Breast epithelium (tissue), 4 donors: ENCODE data around the gene SYCN. TPM values are rescaled to one million over a fixed set of nuclear protein-coding genes. Genes with fewer than 3 reads are reported as not detected.

ENCODE experiments used
- DNase-seq, 2 donors: peaks; one replicate each; pipeline ENCODE4 v3.0.0-alpha.2; 2019; ENCODE audit warnings: low spot score in 2 of 2
- H3K27ac ChIP-seq, 2 donors: fragments of 200-600 bp; sonication (generic) in 1 of 2; one replicate each; pipeline ENCODE4 v1.5.1; 2016 to 2019; ENCODE audit warnings: mild to moderate bottlenecking in 1 of 2
- H3K27me3 ChIP-seq, 2 donors: fragments of 200-600 bp; sonication (generic) in 1 of 2; one replicate each; pipeline versions ENCODE4 v1.5.1 to v1.6.0; 2017 to 2019; ENCODE audit warnings: control low read depth in 1 of 2, mild to moderate bottlenecking in 1 of 2
- H3K36me3 ChIP-seq: fragments of 200-600 bp; one replicate; pipeline ENCODE4 v1.5.1; 2019
- H3K4me1 ChIP-seq, 2 donors: fragments of 200-600 bp; sonication (generic); one replicate each; pipeline ENCODE4 v1.5.1; 2016 to 2019; ENCODE audit warnings: control low read depth in 1 of 2
- H3K4me3 ChIP-seq, 3 donors: fragments of 200-600 bp; sonication (generic); 1 replicate in 2 of 3; 2 replicates in 1 of 3; pipeline ENCODE4 v1.5.1; 2016 to 2019; ENCODE audit warnings: mild to moderate bottlenecking in 3 of 3, moderate library complexity in 2 of 3
- H3K9me3 ChIP-seq, 2 donors: fragments of 200-600 bp; sonication (generic) in 1 of 2; one replicate each; pipeline ENCODE4 v1.5.1; 2016 to 2019; ENCODE audit warnings: control low read depth in 1 of 2
- CTCF ChIP-seq, 3 donors: fragments of 450-650 bp; IDR thresholded peaks; one replicate each; pipeline ENCODE4 v1.5.1; 2016 to 2017; ENCODE audit warnings: antibody characterized with exemption in 3 of 3, mild to moderate bottlenecking in 3 of 3, moderate library complexity in 3 of 3
- POLR2A ChIP-seq: fragments of 450-650 bp; IDR thresholded peaks from one replicate; pipeline ENCODE4 v1.6.1; 2016; ENCODE audit warnings: antibody characterized with exemption, mild to moderate bottlenecking, moderate library complexity
- POLR2AphosphoS5 ChIP-seq, 3 donors: sonication (generic); formaldehyde crosslinking; IDR thresholded peaks; one replicate each; pipeline ENCODE4 v1.6.1; 2017; ENCODE audit warnings: antibody characterized with exemption in 3 of 3
- intact Hi-C: fragments of 100-400 bp; cut with DNase I; formaldehyde crosslinking; loops from one replicate; pipeline ENCODE4 v1.15.1; 2023; ENCODE audit warnings: low total_unique reads
- total RNA-seq, 3 donors: library from RNA; depleted of rRNA; stranded (reverse); fragments of >200 nt; gene quantifications; one replicate each; pipeline ENCODE4 v1.1.0, GENCODE V29; 2016

SYCN gene
- total RNA-seq, 3 donors from 2014 or later: not detected

DNA sequence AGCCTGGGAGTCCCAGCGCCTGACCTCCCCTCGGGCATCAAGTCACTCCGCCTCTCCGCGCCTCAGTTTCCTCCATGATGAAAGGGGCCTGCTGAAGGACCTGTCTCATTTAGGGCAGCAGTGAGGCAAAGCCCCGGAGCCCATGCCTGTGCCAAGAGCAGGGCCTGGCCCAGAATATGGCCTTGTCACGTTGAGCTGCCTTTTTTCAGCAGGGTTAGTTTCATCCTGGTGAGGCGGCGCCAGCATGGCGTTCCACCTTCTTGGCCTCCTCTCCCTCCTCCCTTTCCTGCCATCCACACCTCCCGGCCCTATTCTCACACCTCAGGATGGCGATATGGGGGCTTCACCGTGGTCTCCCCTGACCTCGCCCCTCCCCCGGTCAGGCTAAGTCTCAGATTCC, 48.3 kb downstream of the SYCN start:
- Histone ChIP-seq H3K4me3 (peak overlapping the region in 1 of 3 donors; percentile 59), H3K4me1 (peaks cover 40 to 61% of the 10 kb centered on the region in 2 donors), H3K27ac (peak overlapping the region; percentile 84), H3K9me3 (no peaks in the 10 kb centered on the region), H3K27me3 (no peaks in the 10 kb centered on the region), H3K36me3 (no peaks in the 10 kb centered on the region)
- no peak for DNase-seq
- TF ChIP-seq POLR2AphosphoS5 (IDR thresholded peaks at IDR 0.05) (no peak), CTCF (IDR thresholded peaks at IDR 0.05) (no peak), POLR2A (no peak)
- intact Hi-C loops: no loop called here

DNA sequence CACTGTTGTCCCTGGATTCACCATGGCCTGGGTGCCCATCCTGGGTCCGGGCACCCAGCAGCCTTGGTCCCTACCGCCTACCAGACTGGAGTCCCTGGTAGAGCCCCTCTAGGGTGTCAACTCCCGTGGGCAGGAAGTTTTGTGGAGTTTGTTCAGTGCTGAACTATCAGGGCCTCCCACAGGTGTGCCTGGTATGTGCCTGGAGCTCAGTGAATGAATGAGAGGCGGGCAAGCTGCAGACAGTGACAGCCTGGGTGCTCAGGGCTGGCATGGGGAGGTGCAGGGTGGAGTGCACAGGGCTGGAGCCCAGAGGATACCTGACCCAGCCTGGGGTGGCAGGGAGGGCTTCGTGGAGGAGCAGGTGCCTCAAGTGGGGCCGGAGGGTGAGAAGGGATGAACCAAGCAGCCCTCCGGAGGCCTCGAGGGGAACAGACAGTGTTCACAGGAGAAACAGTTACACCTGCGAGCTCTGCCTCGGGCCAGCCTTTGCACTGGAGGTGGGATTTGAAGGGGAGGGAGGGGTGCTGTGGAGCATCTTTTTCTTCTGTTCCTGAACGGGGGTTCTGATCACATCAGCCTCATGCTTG, 48.9 kb downstream of the SYCN start:
- intact Hi-C loops: no loop called here
- DNase-seq: no peak
- peak overlapping the region; percentile 84 for H3K27ac ChIP-seq
- TF ChIP-seq POLR2A: no peak
- TF ChIP-seq POLR2AphosphoS5 (IDR thresholded peaks at IDR 0.05): no peak
- TF ChIP-seq CTCF (IDR thresholded peaks at IDR 0.05): no peak
- H3K9me3 ChIP-seq: no peaks in the 10 kb centered on the region
- no peaks in the 10 kb centered on the region for H3K27me3 ChIP-seq
- H3K4me1 ChIP-seq: peaks cover 38 to 58% of the 10 kb centered on the region in 2 donors
- H3K36me3 ChIP-seq: no peaks in the 10 kb centered on the region
- H3K4me3 ChIP-seq: peak overlapping the region in 1 of 3 donors; percentile 46

GRCh38 chr19:39154629-39155100, 49.4 kb downstream of the SYCN start:
- peak overlapping the region in 2 of 3 donors; percentile 6 to 46 for H3K4me3 ChIP-seq
- TF ChIP-seq CTCF (IDR thresholded peaks at IDR 0.05) (peak in 1 of 3 donors; percentile 42), POLR2A (no peak)
- no peaks in the 10 kb centered on the region for H3K36me3 ChIP-seq
- intact Hi-C loops: no loop called here
- H3K9me3 ChIP-seq: no peaks in the 10 kb centered on the region
- H3K27ac ChIP-seq: peak overlapping the region; percentile 84
- H3K27me3 ChIP-seq: no peaks in the 10 kb centered on the region
- peaks cover 32 to 53% of the 10 kb centered on the region in 2 donors for H3K4me1 ChIP-seq
- DNase-seq: peak; percentile 85 to 92

GRCh38 chr19:39154100-39154628, 49.9 kb downstream of the SYCN start:
- Histone ChIP-seq H3K27me3 (no peaks in the 10 kb centered on the region), H3K36me3 (no peaks in the 10 kb centered on the region), H3K27ac (peak overlapping the region; percentile 84), H3K9me3 (no peaks in the 10 kb centered on the region), H3K4me3 (peak overlapping the region in 2 of 3 donors; percentile 6 to 46), H3K4me1 (peaks cover 31 to 48% of the 10 kb centered on the region in 2 donors)
- TF ChIP-seq POLR2AphosphoS5 (IDR thresholded peaks at IDR 0.05): peak in 1 of 3 donors; percentile 31
- TF ChIP-seq POLR2A: no peak
- TF ChIP-seq CTCF (IDR thresholded peaks at IDR 0.05): no peak
- DNase-seq: peak in 1 of 2 donors; percentile 40
- intact Hi-C loops: no loop called here

Other genes starting within 250 kb of the SYCN start
- gene FBXO17, start 228.5 kb downstream of the SYCN start, total RNA-seq: 10 to 100 TPM; 14.2 to 67.2 (median 28.5) TPM
- gene FBXO27, start 171.7 kb downstream of the SYCN start, total RNA-seq: 1 to 10 TPM; 2.6 to 7.2 (median 5.1) TPM
- not detected for gene ACP7, start 119.9 kb downstream of the SYCN start, total RNA-seq
- 10 to 100 TPM in 2 of 3 donors, 1 to 10 TPM in 1; 3.5 to 12.0 (median 10.2) TPM for gene PAK4, start 78.5 kb downstream of the SYCN start, total RNA-seq
- gene NCCRP1, start 7.3 kb downstream of the SYCN start, total RNA-seq: 1 to 10 TPM in 1 of 3 donors, under 1 TPM in 1, not detected in 1; 0.66 to 2.9 TPM
- not detected for gene IFNL3, start 40.7 kb upstream of the SYCN start, total RNA-seq
- not detected for gene IFNL4, start 44.6 kb upstream of the SYCN start, total RNA-seq
- gene IFNL2, start 64.1 kb upstream of the SYCN start, total RNA-seq: not detected
- gene IFNL1, start 92.1 kb upstream of the SYCN start, total RNA-seq: not detected
- gene LRFN1, start 116.6 kb upstream of the SYCN start, total RNA-seq: under 1 TPM; 0.16 to 0.66 (median 0.59) TPM
- 10 to 100 TPM; 21.7 to 47.5 (median 26.6) TPM for gene GMFG, start 131.8 kb upstream of the SYCN start, total RNA-seq
- gene SAMD4B, start 138.2 kb upstream of the SYCN start, total RNA-seq: 10 to 100 TPM; 57.4 to 65.2 (median 59.7) TPM
- 10 to 100 TPM; 41.3 to 49.5 (median 45.2) TPM for gene PAF1, start 186.8 kb upstream of the SYCN start, total RNA-seq
- 10 to 100 TPM; 36.6 to 49.5 (median 47.3) TPM for gene MED29, start 187.1 kb upstream of the SYCN start, total RNA-seq
- gene ZFP36, start 202.6 kb upstream of the SYCN start, total RNA-seq: 100 to 1,000 TPM in 2 of 3 donors, 10 to 100 TPM in 1; 91.7 to 299 (median 143) TPM
- 10 to 100 TPM in 2 of 3 donors, 1 to 10 TPM in 1; 8.0 to 11.8 (median 10.2) TPM for gene PLEKHG2, start 208.4 kb upstream of the SYCN start, total RNA-seq
- 1,000 to 10,000 TPM; 1,681 to 3,245 (median 1,756) TPM for gene RPS16, start 231.7 kb upstream of the SYCN start, total RNA-seq
- 100 to 1,000 TPM in 2 of 3 donors, 10 to 100 TPM in 1; 74.3 to 115 (median 103) TPM for gene SUPT5H, start 241.3 kb upstream of the SYCN start, total RNA-seq